ENCODE results near the gene EHBP1. TPM values are rescaled to one million over a fixed set of nuclear protein-coding genes. Genes with fewer than 3 reads are reported as not detected.

EHBP1 gene
- total and polyA plus RNA-seq, 4 donors, result 59.2 to 108 (median 83.2) TPM

- H3K4me3 ChIP-seq (ENCODE audit: low read depth, low read length), result no peak overlapping the region
- no peak overlapping the region for H3K27ac ChIP-seq (ENCODE audit: low read depth, low read length)
- no peak for DNase-seq (ENCODE audit: low read depth in 4 of 6, low spot score in 6 of 6)
- H3K9me3 ChIP-seq (ENCODE audit: control insufficient read depth, insufficient read depth, low read length), result no peaks in the 10 kb centered on the region
- no peaks in the 10 kb centered on the region for H3K27me3 ChIP-seq (ENCODE audit: control insufficient read depth, insufficient read depth, low read length)
- no CpG with 5 or more reads among the region's 2 CpGs for WGBS (ENCODE audit: insufficient coverage)
- no peaks in the 10 kb centered on the region for H3K4me1 ChIP-seq (ENCODE audit: control insufficient read depth, insufficient read depth, low read length)
- no peaks in the 10 kb centered on the region for H3K36me3 ChIP-seq (ENCODE audit: control insufficient read depth, insufficient read depth, low read length)
Measured at GRCh38 chr2:62817995-62818713, 112.6 kb downstream of the EHBP1 start.

GRCh38 chr2:62822549-62822948 lies 117.0 kb downstream of the EHBP1 start:
- no peak overlapping the region for H3K27ac ChIP-seq (ENCODE audit: low read depth, low read length)
- H3K4me1 ChIP-seq (ENCODE audit: control insufficient read depth, insufficient read depth, low read length), result no peaks in the 10 kb centered on the region
- H3K36me3 ChIP-seq (ENCODE audit: control insufficient read depth, insufficient read depth, low read length), result no peaks in the 10 kb centered on the region
- no peaks in the 10 kb centered on the region for H3K9me3 ChIP-seq (ENCODE audit: control insufficient read depth, insufficient read depth, low read length)
- no peak overlapping the region for H3K4me3 ChIP-seq (ENCODE audit: low read depth, low read length)
- no CpG with 5 or more reads among the region's 3 CpGs for WGBS (ENCODE audit: insufficient coverage)
- H3K27me3 ChIP-seq (ENCODE audit: control insufficient read depth, insufficient read depth, low read length), result no peaks in the 10 kb centered on the region
- DNase-seq (ENCODE audit: low read depth in 4 of 6, low spot score in 6 of 6), result no peak

DNA sequence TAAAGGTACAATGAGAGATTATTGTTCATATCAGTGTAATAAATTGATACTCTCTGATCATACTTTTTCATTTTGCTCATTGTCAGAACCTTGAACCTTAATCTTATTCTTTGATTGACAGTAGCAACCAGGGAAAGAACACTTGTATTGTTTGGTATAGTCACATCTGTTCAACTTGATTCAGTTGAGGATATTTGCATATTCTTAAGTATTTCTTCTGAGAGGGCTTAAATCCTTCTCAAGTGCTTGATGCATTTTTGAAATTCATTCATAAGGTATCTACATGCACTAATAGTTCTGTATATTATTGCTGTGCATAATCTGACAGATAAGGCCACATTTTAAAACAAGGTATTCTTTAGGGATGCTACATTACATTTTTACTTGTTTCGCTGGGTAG lies 118.9 kb downstream of the EHBP1 start:
- no peaks in the 10 kb centered on the region for H3K9me3 ChIP-seq (ENCODE audit: control insufficient read depth, insufficient read depth, low read length)
- DNase-seq (ENCODE audit: low read depth in 4 of 6, low spot score in 6 of 6), result no peak
- H3K27ac ChIP-seq (ENCODE audit: low read depth, low read length), result no peak overlapping the region
- no peaks in the 10 kb centered on the region for H3K4me1 ChIP-seq (ENCODE audit: control insufficient read depth, insufficient read depth, low read length)
- H3K36me3 ChIP-seq (ENCODE audit: control insufficient read depth, insufficient read depth, low read length), result no peaks in the 10 kb centered on the region
- H3K27me3 ChIP-seq (ENCODE audit: control insufficient read depth, insufficient read depth, low read length), result no peaks in the 10 kb centered on the region
- WGBS (ENCODE audit: insufficient coverage), result no CpG with 5 or more reads among the region's 1 CpG
- no peak overlapping the region for H3K4me3 ChIP-seq (ENCODE audit: low read depth, low read length)

DNA sequence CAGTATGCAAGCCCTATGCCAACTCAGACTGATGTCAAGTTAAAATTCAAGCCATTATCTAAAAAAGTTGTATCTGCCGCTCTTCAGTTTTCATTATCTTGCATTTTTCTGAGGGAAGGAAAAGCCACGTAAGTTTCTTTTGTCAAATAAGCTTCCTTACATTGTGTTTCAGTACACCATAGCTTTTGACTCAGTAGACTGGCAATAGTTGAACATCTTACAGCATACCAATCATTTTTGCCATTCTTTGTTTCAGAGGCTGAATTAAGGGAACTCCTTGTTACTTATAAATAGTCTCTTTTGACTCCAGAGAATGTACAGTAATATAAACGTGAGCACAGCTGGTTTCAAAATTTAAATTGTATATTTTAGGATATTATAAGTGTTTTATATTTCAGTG lies 120.6 kb downstream of the EHBP1 start:
- no peaks in the 10 kb centered on the region for H3K27me3 ChIP-seq (ENCODE audit: control insufficient read depth, insufficient read depth, low read length)
- DNase-seq (ENCODE audit: low read depth in 4 of 6, low spot score in 6 of 6), result no peak

GRCh38 chr2:62826953-62827675 lies 121.6 kb downstream of the EHBP1 start:
- H3K27ac ChIP-seq (ENCODE audit: low read depth, low read length), result no peak overlapping the region
- no peaks in the 10 kb centered on the region for H3K9me3 ChIP-seq (ENCODE audit: control insufficient read depth, insufficient read depth, low read length)
- H3K4me3 ChIP-seq (ENCODE audit: low read depth, low read length), result no peak overlapping the region
- no peak for DNase-seq (ENCODE audit: low read depth in 4 of 6, low spot score in 6 of 6)
- no CpG with 5 or more reads among the region's 4 CpGs for WGBS (ENCODE audit: insufficient coverage)
- no peaks in the 10 kb centered on the region for H3K4me1 ChIP-seq (ENCODE audit: control insufficient read depth, insufficient read depth, low read length)
- no peaks in the 10 kb centered on the region for H3K27me3 ChIP-seq (ENCODE audit: control insufficient read depth, insufficient read depth, low read length)
- no peaks in the 10 kb centered on the region for H3K36me3 ChIP-seq (ENCODE audit: control insufficient read depth, insufficient read depth, low read length)

More for the DNA sequence above, 120.6 kb downstream of the EHBP1 start:
- Histone ChIP-seq H3K27ac (ENCODE audit: low read depth, low read length) (no peak overlapping the region), H3K4me1 (ENCODE audit: control insufficient read depth, insufficient read depth, low read length) (no peaks in the 10 kb centered on the region), H3K36me3 (ENCODE audit: control insufficient read depth, insufficient read depth, low read length) (no peaks in the 10 kb centered on the region), H3K9me3 (ENCODE audit: control insufficient read depth, insufficient read depth, low read length) (no peaks in the 10 kb centered on the region), H3K4me3 (ENCODE audit: low read depth, low read length) (no peak overlapping the region)
- no CpG with 5 or more reads among the region's 3 CpGs for WGBS (ENCODE audit: insufficient coverage)

DNA sequence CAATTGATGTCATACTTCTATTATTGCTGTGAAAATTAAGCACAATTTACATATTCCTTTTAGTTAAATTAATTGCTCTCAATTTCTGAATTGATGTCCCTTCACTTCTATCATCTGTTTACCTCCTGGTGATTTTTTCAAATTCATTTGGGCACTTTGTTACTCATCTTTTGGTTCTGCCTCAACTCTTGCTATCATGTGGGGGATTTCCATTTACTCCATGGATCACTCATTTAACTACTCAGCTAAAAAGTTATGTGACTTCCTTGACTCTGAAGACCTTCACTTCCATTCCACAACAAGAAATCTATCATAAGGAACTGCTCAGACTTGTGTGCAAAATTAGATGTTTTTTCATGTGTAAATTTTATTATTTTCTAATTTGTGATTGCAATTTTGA lies 126.2 kb downstream of the EHBP1 start:
- no peak for DNase-seq (ENCODE audit: low read depth in 4 of 6, low spot score in 6 of 6)
- H3K9me3 ChIP-seq (ENCODE audit: control insufficient read depth, insufficient read depth, low read length), result no peaks in the 10 kb centered on the region
- H3K36me3 ChIP-seq (ENCODE audit: control insufficient read depth, insufficient read depth, low read length), result no peaks in the 10 kb centered on the region
- H3K27me3 ChIP-seq (ENCODE audit: control insufficient read depth, insufficient read depth, low read length), result no peaks in the 10 kb centered on the region
- no peaks in the 10 kb centered on the region for H3K4me1 ChIP-seq (ENCODE audit: control insufficient read depth, insufficient read depth, low read length)
- no peak overlapping the region for H3K4me3 ChIP-seq (ENCODE audit: low read depth, low read length)
- H3K27ac ChIP-seq (ENCODE audit: low read depth, low read length), result no peak overlapping the region

DNA sequence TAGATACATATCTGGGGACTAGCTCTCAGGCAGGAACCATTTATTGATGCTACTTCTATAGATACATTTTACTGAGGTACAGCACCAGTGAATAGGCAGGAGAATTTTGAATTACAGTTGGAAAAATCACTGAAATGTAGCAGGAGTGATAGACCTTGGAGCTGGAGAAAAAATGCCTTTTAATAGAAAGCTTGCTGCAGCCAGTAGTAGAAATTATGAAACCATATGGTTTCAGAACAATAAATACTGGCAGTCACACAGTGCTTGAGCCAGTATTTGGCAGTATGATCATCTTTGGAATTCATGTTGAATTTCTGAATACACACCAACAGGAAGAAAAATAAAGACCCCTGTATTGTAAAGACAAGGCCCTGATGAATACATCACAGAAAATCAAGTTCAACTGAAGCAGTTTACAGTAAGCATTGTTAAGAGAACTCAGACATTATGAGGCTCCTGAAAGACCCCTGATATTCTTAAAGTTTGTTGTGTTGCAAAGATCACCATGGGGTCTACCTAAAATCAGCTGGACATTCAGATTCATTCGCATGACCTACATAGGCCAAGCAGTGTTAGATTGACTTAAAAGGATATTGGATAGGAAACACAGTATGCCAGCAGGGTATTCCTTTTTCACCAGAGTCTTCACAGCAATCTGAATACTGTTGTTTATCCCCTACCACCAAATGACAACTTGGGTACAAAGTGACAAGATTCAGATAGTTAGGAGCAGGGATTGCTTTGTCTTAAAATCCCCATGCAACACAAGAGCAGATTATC lies 139.0 kb downstream of the EHBP1 start:
- Histone ChIP-seq H3K4me3 (ENCODE audit: low read depth, low read length) (no peak overlapping the region), H3K27ac (ENCODE audit: low read depth, low read length) (no peak overlapping the region), H3K36me3 (ENCODE audit: control insufficient read depth, insufficient read depth, low read length) (no peaks in the 10 kb centered on the region), H3K27me3 (ENCODE audit: control insufficient read depth, insufficient read depth, low read length) (no peaks in the 10 kb centered on the region), H3K4me1 (ENCODE audit: control insufficient read depth, insufficient read depth, low read length) (no peaks in the 10 kb centered on the region), H3K9me3 (ENCODE audit: control insufficient read depth, insufficient read depth, low read length) (peaks cover 3% of the 10 kb centered on the region)
- no CpG with 5 or more reads among the region's 1 CpG for WGBS (ENCODE audit: insufficient coverage)
- DNase-seq (ENCODE audit: low read depth in 4 of 6, low spot score in 6 of 6), result no peak

GRCh38 chr2:62845256-62845655 lies 139.7 kb downstream of the EHBP1 start:
- peaks cover 3% of the 10 kb centered on the region for H3K9me3 ChIP-seq (ENCODE audit: control insufficient read depth, insufficient read depth, low read length)
- no peak overlapping the region for H3K27ac ChIP-seq (ENCODE audit: low read depth, low read length)
- DNase-seq (ENCODE audit: low read depth in 4 of 6, low spot score in 6 of 6), result no peak
- no peaks in the 10 kb centered on the region for H3K4me1 ChIP-seq (ENCODE audit: control insufficient read depth, insufficient read depth, low read length)
- H3K36me3 ChIP-seq (ENCODE audit: control insufficient read depth, insufficient read depth, low read length), result no peaks in the 10 kb centered on the region
- no peak overlapping the region for H3K4me3 ChIP-seq (ENCODE audit: low read depth, low read length)
- H3K27me3 ChIP-seq (ENCODE audit: control insufficient read depth, insufficient read depth, low read length), result no peaks in the 10 kb centered on the region

- H3K27me3 ChIP-seq (ENCODE audit: control insufficient read depth, insufficient read depth, low read length), result no peaks in the 10 kb centered on the region
- DNase-seq (ENCODE audit: low read depth in 4 of 6, low spot score in 6 of 6), result no peak
- H3K9me3 ChIP-seq (ENCODE audit: control insufficient read depth, insufficient read depth, low read length), result peaks cover 6% of the 10 kb centered on the region
- H3K4me1 ChIP-seq (ENCODE audit: control insufficient read depth, insufficient read depth, low read length), result no peaks in the 10 kb centered on the region
- peaks cover 19% of the 10 kb centered on the region for H3K36me3 ChIP-seq (ENCODE audit: control insufficient read depth, insufficient read depth, low read length)
- no peak overlapping the region for H3K27ac ChIP-seq (ENCODE audit: low read depth, low read length)
- H3K4me3 ChIP-seq (ENCODE audit: low read depth, low read length), result no peak overlapping the region
Measured at GRCh38 chr2:62852254-62852653, 146.7 kb downstream of the EHBP1 start.
